T-helper 17 cell (primary cell): Measurements from ENCODE around the gene TRIM2. TPM values are rescaled to one million over a fixed set of nuclear protein-coding genes. Genes with fewer than 3 reads are reported as not detected.

Experiments
- ATAC-seq: fragments of 150-1000 bp; cut with Tn5 transposase; 2 replicates; pipeline ENCODE4 v1.10.0; 2021; ENCODE audit warnings: mild to moderate bottlenecking, moderate library complexity
- DNase-seq, 3 donors: peaks; one replicate each; pipeline versions ENCODE4 v3.0.0 to v3.0.0-alpha.2; 2020 to 2021
- H3K9me3 ChIP-seq: one replicate; pipeline ENCODE4 v1.7.0; 2013; ENCODE audit warnings: low read length, mild to moderate bottlenecking; ENCODE audit not compliant: control insufficient read depth, poor library complexity, severe bottlenecking
- H3K27ac Mint-ChIP-seq: one replicate; pipeline ENCODE4 v1.8.0; 2022; ENCODE audit warnings: mild to moderate bottlenecking, moderate library complexity, mixed read lengths
- H3K27me3 Mint-ChIP-seq: one replicate; pipeline ENCODE4 v1.8.0; 2022; ENCODE audit warnings: mixed read lengths
- H3K36me3 Mint-ChIP-seq: one replicate; pipeline ENCODE4 v1.8.0; 2022; ENCODE audit warnings: low read depth, mixed read lengths
- H3K4me1 Mint-ChIP-seq: one replicate; pipeline ENCODE4 v1.8.0; 2022; ENCODE audit warnings: mild to moderate bottlenecking, mixed read lengths
- H3K4me3 Mint-ChIP-seq: one replicate; pipeline ENCODE4 v1.8.0; 2022; ENCODE audit warnings: mild to moderate bottlenecking, moderate library complexity, mixed read lengths
- total RNA-seq, 4 donors: library from RNA in 2 of 4; stranded (reverse) in 2 of 4; gene quantifications; one replicate each; pipeline ENCODE4 v1.2.3 and lab custom pipeline; 2022 to 2026

The TRIM2 gene
- total RNA-seq, 2 donors from 2014 or later, result 4.3 to 9.5 TPM

DNA sequence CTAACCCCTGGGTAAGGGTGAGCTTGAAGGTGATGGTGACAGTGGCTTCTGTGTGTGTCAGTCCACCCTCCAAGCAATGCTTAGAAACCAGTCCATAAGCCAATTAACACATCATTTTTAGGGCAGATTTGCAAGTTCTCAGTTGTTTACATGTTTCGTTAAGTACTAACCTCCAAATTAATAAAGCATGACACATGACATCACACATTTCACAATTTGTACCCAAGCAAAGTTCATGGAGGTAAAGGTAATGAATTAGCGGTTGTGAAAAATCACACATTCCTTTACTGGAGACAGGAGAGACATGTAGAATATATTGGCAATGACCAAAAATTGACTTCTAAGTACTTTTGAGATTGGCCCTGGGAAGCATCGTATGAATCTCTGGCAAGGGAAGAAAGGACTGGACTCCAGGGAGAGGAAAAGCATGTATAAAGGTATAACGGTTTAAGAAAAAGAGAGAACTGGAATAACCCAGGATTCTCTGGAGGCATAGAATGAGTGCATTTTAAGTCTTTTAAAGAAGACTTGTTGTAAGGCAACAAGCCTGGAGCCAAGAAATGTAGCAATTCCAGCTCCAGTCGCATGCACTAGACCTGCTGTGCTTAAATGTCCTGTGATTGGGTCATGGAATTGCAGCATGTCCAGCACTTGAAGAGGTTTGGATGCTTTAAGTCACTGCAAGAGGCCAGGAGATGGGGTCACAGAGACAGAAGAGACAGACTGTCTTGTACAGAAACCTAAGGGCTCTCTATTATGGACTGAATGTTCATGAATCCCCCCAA, 34.1 kb downstream of the TRIM2 start:
- no peak overlapping the region for H3K27ac Mint-ChIP-seq
- peaks cover 3% of the 10 kb centered on the region for H3K36me3 Mint-ChIP-seq
- peaks cover 15% of the 10 kb centered on the region for H3K4me1 Mint-ChIP-seq
- no peak for DNase-seq
- H3K4me3 Mint-ChIP-seq, result no peak overlapping the region
- peaks cover 5% of the 10 kb centered on the region for H3K27me3 Mint-ChIP-seq
- ATAC-seq, result no peak
- H3K9me3 ChIP-seq, result no peaks in the 10 kb centered on the region

DNA sequence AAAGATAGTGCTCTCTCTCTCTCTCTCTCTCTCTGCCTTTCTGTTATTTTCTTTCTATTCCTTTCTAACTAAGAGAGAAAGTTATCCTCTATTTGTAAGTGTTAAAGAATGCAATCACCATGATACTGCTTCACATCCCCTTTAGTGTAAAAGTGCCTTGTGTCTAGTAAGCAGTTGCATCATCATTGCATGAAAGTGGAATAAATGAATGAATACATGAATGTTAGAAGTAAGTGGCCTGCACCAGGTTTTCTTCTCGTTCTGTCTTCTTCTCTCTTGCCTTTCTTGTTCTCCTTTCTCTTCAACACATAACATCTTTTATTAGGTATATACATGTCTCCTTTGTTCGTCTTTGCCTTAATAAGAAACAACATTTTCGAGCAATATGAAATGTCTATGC, 35.2 kb downstream of the TRIM2 start:
- Mint-ChIP-seq H3K27me3 (peaks cover 5% of the 10 kb centered on the region), H3K36me3 (peaks cover 3% of the 10 kb centered on the region), H3K4me3 (no peak overlapping the region), H3K27ac (no peak overlapping the region), H3K4me1 (peaks cover 9% of the 10 kb centered on the region)
- DNase-seq, result no peak
- ATAC-seq, result no peak
- H3K9me3 ChIP-seq, result no peaks in the 10 kb centered on the region

DNA sequence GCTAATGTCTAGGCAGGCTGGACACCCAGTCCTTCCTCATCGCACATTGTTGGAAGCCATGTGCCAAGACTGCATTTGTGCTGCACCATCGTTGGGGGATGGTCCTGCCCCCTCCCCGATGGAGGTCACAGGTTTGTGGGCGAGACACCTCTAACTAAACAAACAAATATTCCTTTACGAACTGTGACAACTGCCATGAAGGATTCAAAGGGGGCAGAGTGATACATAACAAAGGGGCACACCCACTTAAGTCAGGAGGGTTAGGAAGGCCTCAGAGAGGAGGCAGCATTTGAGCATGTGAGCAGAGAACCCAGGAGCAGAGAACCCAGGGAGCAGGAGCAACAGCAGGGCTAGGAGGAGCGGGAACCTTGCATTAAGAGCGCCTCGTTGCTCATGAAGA, 37.1 kb downstream of the TRIM2 start:
- ATAC-seq (no peak), DNase-seq (no peak)
- no peaks in the 10 kb centered on the region for H3K36me3 Mint-ChIP-seq
- peaks cover 7% of the 10 kb centered on the region for H3K4me1 Mint-ChIP-seq
- H3K27ac Mint-ChIP-seq, result no peak overlapping the region
- H3K9me3 ChIP-seq, result no peaks in the 10 kb centered on the region
- no peak overlapping the region for H3K4me3 Mint-ChIP-seq
- no peaks in the 10 kb centered on the region for H3K27me3 Mint-ChIP-seq

DNA sequence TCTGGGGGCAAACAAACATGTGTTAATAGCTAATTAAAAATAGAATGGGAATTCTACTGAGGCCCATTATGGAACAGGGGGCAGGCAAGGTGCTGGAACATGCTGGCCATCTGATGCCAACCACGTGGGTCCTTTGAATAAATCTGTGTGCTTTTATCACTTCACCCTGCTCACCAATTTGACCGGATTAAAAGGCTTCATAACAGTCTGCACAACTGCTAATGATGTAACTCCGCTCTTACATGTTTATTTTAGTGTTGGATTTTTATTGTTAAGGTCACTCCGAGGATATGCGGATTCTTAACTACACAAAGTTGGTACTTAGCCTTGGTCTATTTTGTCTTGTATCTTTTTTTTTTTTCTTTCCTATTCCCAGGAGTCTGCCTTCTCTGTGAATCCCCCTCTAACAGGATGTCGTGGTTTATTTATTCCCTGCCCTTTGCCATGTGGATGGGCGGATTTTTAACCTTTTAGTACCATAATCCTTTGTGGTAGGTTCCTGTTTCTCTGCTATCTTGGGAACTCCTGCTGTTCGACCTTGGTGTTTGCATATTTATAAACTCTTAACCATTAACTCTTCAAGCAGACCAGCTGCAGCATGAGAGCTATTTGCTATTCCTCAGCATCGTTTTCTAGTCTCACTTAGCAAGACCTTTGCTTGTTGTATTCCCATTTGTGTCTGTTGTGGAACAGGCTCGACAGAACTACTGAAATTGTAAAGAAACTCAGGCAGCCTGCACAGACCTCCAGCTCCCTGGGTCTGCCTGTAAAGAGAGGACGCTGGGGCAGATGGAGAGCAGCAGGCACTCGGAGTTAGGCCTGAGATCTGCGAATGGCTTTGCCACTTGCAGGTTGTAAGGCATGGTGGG, 38.0 kb downstream of the TRIM2 start:
- Mint-ChIP-seq H3K4me1 (peaks cover 11% of the 10 kb centered on the region), H3K4me3 (no peak overlapping the region), H3K27ac (no peak overlapping the region), H3K27me3 (no peaks in the 10 kb centered on the region), H3K36me3 (no peaks in the 10 kb centered on the region)
- no peaks in the 10 kb centered on the region for H3K9me3 ChIP-seq
- ATAC-seq (no peak), DNase-seq (no peak)

DNA sequence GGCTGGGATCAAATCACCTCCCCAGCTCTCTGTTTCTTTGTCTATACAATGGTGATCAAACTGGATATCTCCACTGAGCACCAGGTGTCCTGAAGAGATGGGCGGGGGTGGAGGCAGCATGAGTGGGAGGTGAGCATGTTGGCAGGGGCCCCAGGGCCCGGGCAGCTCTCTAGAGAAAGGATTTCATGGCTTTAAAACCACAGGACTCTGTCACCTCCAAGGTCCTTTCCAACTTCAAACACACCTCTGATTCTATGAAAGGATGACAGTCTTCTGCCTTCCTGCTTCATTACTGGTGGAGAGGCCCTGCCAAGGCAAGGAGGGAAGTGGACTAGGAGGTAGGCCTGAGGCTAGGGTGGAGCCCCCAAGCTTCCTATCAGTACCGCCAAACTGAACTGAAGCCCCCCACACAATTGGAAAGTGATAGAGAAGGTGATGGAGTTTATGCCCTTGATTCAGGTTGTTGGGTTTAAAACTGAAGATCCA, 38.6 kb downstream of the TRIM2 start:
- Mint-ChIP-seq H3K36me3 (no peaks in the 10 kb centered on the region), H3K27ac (no peak overlapping the region), H3K4me1 (peaks cover 11% of the 10 kb centered on the region), H3K27me3 (no peaks in the 10 kb centered on the region), H3K4me3 (no peak overlapping the region)
- no peak for DNase-seq
- H3K9me3 ChIP-seq, result no peaks in the 10 kb centered on the region
- ATAC-seq, result no peak

DNA sequence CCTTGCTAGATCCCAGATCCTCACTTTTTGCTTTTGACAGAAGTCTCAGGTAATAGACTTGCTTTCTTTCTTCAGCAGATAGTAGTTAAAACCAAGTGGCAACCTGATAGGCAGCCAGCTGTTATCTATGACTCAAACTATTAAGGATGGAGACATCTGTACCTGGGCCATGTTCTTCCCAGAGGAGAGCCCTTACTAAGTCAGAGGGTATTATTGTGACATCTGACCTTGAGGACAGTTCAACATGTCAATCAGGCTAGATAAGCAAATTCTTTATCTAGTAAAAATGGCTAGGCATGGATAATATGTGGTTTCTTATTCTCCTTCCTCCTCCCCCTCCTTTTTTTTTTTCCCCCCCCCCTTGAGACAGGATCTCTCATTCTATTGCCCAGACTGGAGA, 39.2 kb downstream of the TRIM2 start:
- peaks cover 8% of the 10 kb centered on the region for H3K4me1 Mint-ChIP-seq
- no peaks in the 10 kb centered on the region for H3K9me3 ChIP-seq
- H3K36me3 Mint-ChIP-seq, result no peaks in the 10 kb centered on the region
- no peak for DNase-seq
- no peaks in the 10 kb centered on the region for H3K27me3 Mint-ChIP-seq
- no peak overlapping the region for H3K27ac Mint-ChIP-seq
- ATAC-seq, result no peak
- H3K4me3 Mint-ChIP-seq, result no peak overlapping the region

DNA sequence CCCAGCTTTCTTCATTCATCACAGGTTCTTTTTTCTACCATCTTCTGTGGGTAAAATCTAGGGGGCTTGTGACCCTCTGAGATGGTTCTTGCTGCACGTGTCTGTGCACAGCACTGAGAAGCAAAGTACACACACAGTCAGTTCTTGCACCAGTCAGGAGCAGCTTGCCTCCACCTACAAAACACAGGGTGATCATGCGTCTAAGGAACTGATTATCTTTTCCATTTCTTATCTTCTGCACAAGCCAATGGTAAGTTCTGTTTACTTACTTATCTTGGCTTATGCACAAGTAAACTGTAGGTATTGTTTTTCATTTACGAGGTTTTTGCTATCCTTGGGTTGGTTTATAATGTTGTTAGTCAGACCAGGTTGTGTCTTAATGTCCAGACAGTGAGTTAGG, 40.7 kb downstream of the TRIM2 start:
- Mint-ChIP-seq H3K27ac (no peak overlapping the region), H3K4me1 (peaks cover 17% of the 10 kb centered on the region), H3K27me3 (no peaks in the 10 kb centered on the region), H3K4me3 (no peak overlapping the region), H3K36me3 (no peaks in the 10 kb centered on the region)
- no peaks in the 10 kb centered on the region for H3K9me3 ChIP-seq
- DNase-seq (no peak), ATAC-seq (no peak)

DNA sequence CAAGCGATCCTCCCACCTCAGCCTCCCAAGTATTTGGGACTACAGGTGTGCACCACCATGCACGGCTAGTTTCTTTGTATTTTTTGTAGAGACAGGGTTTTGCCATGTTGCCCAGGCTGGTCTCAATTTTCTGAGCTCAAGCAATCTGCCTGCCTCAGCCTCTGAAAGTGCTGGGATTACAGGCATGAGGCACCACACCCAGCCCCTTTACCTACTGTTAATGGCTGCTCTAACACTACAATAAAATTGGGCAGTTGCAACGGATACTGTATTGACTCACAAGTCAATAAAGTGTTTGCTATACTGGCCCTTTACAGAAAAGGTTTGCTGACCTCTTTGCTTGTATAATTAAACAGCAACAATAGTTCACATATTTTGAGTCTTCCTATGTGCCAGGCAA, 41.5 kb downstream of the TRIM2 start:
- no peak overlapping the region for H3K4me3 Mint-ChIP-seq
- H3K36me3 Mint-ChIP-seq, result no peaks in the 10 kb centered on the region
- ATAC-seq (no peak), DNase-seq (no peak)
- peaks cover 22% of the 10 kb centered on the region for H3K4me1 Mint-ChIP-seq
- H3K9me3 ChIP-seq, result no peaks in the 10 kb centered on the region
- no peak overlapping the region for H3K27ac Mint-ChIP-seq
- H3K27me3 Mint-ChIP-seq, result no peaks in the 10 kb centered on the region

DNA sequence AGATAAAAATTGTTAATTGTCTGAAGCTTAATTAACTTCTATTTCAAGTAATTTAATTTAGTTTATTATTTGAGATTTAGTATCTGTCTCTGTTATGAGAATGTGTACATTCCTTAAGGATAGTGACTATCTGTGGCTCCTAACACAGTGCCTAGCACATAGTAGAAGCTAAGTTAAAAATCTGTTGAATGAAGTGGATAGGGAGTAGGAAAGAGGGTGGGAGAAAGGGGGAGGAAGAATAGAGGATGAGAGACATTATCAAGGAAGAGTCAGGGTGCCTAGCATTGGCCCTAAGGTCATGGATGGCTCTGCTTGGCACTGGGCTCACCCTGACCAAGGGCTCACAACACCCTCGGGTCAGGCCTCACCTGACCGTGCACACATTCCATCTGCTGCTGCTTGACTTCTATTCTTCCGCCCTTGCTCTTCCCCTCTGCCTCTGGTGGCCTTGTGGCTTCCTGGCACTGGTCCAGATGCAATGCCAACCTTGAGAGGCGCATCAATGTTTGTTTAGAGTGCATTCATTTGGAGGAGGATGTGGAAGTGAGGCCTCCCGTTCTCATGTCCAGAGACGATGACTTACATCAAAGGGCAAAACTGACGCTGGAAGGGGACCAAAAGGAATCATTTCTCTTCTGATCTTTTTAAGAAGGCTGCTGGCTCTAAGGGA, 42.3 kb downstream of the TRIM2 start:
- no peak for DNase-seq
- no peaks in the 10 kb centered on the region for H3K27me3 Mint-ChIP-seq
- no peak for ATAC-seq
- H3K9me3 ChIP-seq, result no peaks in the 10 kb centered on the region
- H3K36me3 Mint-ChIP-seq, result no peaks in the 10 kb centered on the region
- peaks cover 21% of the 10 kb centered on the region for H3K4me1 Mint-ChIP-seq
- H3K4me3 Mint-ChIP-seq, result peak overlapping the region; percentile 45
- peak overlapping the region; percentile 98 for H3K27ac Mint-ChIP-seq

DNA sequence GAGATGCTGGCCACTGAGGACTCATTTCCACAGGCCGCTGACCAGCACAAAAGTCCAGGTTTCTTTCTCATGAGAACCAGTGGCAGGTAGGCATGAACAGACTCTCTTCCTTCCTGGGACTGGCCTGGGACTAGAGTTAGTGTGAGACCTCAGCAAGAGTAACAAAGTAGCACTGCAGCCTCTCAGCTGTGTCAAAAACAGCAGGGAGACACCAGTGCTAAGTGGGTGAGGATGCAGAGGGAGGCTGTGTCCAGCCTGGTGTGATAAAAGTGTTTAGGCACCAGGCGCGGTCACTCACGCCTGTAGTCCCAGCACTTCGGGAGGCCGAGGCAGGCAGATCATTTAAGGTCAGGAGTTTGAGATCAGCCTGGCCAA, 42.9 kb downstream of the TRIM2 start:
- DNase-seq, result no peak
- Mint-ChIP-seq H3K4me1 (peaks cover 23% of the 10 kb centered on the region), H3K27me3 (no peaks in the 10 kb centered on the region), H3K27ac (peak overlapping the region; percentile 98), H3K4me3 (peak overlapping the region; percentile 45), H3K36me3 (peaks cover 2% of the 10 kb centered on the region)
- no peaks in the 10 kb centered on the region for H3K9me3 ChIP-seq
- ATAC-seq, result no peak

DNA sequence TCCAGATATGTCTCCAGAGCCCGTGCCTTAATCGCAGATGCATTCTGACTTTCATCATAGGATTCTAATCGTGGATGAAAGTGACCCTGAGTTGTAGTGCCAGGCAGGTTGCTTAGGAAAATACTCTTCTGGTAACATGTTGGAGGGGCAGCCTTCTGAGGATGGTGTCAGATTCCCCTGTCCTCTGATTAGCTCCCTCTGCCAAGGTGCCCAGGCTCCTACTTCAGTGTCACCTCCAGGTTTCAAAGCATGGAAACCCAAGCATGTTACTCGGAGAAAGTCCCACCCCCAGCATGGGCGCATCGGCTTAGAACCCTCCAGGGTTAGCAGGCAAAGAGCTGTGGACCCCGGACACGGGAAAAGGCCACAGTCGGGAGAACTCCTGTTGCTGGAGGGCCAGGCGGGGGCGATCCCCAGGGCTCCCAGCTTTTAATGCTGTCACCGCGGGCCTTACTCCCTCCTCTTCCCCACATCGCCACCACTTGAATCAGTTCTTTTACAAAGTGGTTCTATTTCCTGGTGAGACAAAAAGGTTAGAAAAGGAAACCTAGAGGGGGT, 44.5 kb downstream of the TRIM2 start:
- peak; percentile 18 for ATAC-seq
- Mint-ChIP-seq H3K4me3 (peak overlapping the region; percentile 88), H3K4me1 (peaks cover 24% of the 10 kb centered on the region), H3K27me3 (no peaks in the 10 kb centered on the region), H3K36me3 (peaks cover 3% of the 10 kb centered on the region), H3K27ac (peak overlapping the region; percentile 98)
- H3K9me3 ChIP-seq, result no peaks in the 10 kb centered on the region
- DNase-seq, result no peak

DNA sequence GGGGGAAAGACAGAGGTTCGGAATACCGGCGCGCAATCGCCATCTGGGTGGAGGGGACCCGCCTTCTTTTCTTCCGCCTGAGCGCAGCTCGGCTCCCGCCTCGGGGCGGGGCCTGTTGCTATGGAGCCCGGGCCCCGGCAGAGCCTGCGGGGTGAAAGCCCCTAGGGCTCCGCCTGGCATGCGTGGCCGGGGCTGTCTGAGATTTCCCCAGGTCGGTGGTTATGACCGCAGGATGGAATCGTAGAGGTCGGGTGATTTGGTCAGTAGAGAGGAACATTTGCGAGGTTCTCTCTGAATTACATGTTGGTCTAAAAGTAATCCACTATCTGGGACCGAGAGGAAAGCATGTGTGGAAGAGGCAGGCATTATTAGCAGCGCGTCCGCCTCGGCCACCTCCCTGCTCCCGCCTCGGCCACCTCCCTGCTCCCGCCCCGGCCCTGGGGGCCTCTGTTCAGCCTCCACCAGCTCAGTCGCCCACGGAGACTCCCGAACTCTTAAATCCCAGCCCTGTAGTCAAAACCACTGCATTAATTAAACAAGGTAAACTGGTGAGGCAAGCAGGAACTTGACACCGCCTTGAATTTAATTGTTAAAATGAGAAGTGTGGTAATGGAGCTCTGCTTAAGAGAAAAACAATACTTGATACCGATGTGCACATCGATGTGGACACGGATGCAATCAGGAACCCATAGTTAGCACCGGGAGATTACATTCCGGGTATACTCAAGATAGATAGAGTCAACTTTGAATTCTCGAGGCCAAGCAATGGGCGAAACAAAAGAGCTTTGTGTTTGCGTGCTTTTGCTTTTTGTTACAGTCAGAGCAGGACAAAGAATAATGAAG, 45.2 kb downstream of the TRIM2 start:
- no peaks in the 10 kb centered on the region for H3K9me3 ChIP-seq
- Mint-ChIP-seq H3K36me3 (peaks cover 3% of the 10 kb centered on the region), H3K27ac (peak overlapping the region; percentile 98), H3K27me3 (no peaks in the 10 kb centered on the region), H3K4me3 (peak overlapping the region; percentile 88), H3K4me1 (peaks cover 24% of the 10 kb centered on the region)
- peak; percentile 82 to 86 (median 82) for DNase-seq
- peak; percentile 98 for ATAC-seq
